ENCODE results near the gene RNF2. TPM values are rescaled to one million over a fixed set of nuclear protein-coding genes. Genes with fewer than 3 reads are reported as not detected.

The RNF2 gene
- total RNA-seq, 1 donor from 2014 or later: 17.1 TPM

Other genes starting within 250 kb of the RNF2 start
- 68.5 and 72.8 TPM in 2 replicates for gene NIBAN1, start 71.0 kb upstream of the RNF2 start, total RNA-seq
- 16.8 and 20.3 TPM in 2 replicates for gene TRMT1L, start 111.4 kb downstream of the RNF2 start, total RNA-seq
- gene SWT1, start 111.6 kb downstream of the RNF2 start, total RNA-seq: 5.8 and 6.2 TPM in 2 replicates

All from kidney epithelial cell (primary cell).